Choroid plexus epithelial cell (primary cell): Measurements from ENCODE around the gene RHOH.

Experiments
- DNase-seq: peaks from one replicate; pipeline ENCODE4 v3.0.0-alpha.2; 2010; ENCODE audit warnings: low read depth
- H3K4me3 ChIP-seq: 2 replicates; pipeline ENCODE4 v1.5.1; 2011; ENCODE audit warnings: low read depth, mild to moderate bottlenecking, control low read depth, low read length, moderate library complexity
- CTCF ChIP-seq: conservative IDR thresholded peaks from 2 replicates; pipeline ENCODE4 v1.5.1; 2011; ENCODE audit warnings: low read depth, mild to moderate bottlenecking, control low read depth, inconsistent platforms, low read length, moderate library complexity

The RHOH gene

GRCh38 chr4:40186665-40187014 lies 10.2 kb upstream of the RHOH start:
- DNase-seq = no peak
- TF ChIP-seq CTCF = no peak
- H3K4me3 ChIP-seq = no peak overlapping the region

- no peak for DNase-seq
- TF ChIP-seq CTCF = no peak
- no peak overlapping the region for H3K4me3 ChIP-seq
Measured at GRCh38 chr4:40187386-40187906, 9.4 kb upstream of the RHOH start.

DNA sequence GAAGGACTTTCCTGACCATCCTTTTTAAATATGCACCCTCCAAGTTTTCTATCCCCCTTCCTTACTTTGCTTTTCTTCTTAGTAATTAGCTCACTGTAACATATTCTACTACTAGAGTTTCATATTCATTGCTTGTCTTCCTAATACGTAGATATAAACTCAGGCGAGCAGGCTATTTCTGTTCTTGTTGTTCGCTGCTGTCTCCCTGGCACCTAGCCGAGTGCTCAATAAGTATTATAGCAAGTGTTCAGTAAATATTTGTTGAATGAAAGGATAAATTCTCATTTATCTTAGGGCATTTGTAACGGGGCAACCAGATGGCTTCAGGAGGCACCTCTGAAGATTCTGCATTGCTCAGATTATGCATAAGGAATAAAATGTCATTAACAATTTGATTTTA lies 6.8 kb upstream of the RHOH start:
- no peak overlapping the region for H3K4me3 ChIP-seq
- DNase-seq = no peak
- TF ChIP-seq CTCF = no peak

- TF ChIP-seq CTCF = no peak
- no peak overlapping the region for H3K4me3 ChIP-seq
- no peak for DNase-seq
Measured at GRCh38 chr4:40190465-40190864, 6.4 kb upstream of the RHOH start.

GRCh38 chr4:40190880-40191815 lies 5.7 kb upstream of the RHOH start:
- no peak for TF ChIP-seq CTCF
- no peak overlapping the region for H3K4me3 ChIP-seq
- no peak for DNase-seq

GRCh38 chr4:40192114-40193015 lies 4.5 kb upstream of the RHOH start:
- no peak overlapping the region for H3K4me3 ChIP-seq
- DNase-seq = no peak
- no peak for TF ChIP-seq CTCF
